ACC112 (cell line): ENCODE measurements around the gene FBXW5.

ENCODE experiments used
- H2AFZ ChIP-seq: fragments of 200-600 bp; sonication (generic); one replicate; pipeline ENCODE4 v1.6.0; 2017; ENCODE audit warnings: antibody characterized with exemption, low read length; ENCODE audit not compliant: unreplicated experiment
- H3K27ac ChIP-seq: fragments of 200-600 bp; sonication (generic); 2 replicates; pipeline ENCODE4 v1.5.1; 2014; ENCODE audit warnings: low read depth, mild to moderate bottlenecking, antibody characterized with exemption, low read length, moderate library complexity
- H3K27me3 ChIP-seq: fragments of 200-600 bp; sonication (generic); 2 replicates; pipeline ENCODE4 v1.6.1; 2014; ENCODE audit warnings: mild to moderate bottlenecking, antibody characterized with exemption, low read length, moderate library complexity, mixed read lengths; ENCODE audit not compliant: insufficient read depth
- H3K36me3 ChIP-seq: fragments of 200-600 bp; sonication (generic); 2 replicates; pipeline ENCODE4 v1.6.1; 2016; ENCODE audit warnings: mild to moderate bottlenecking, antibody characterized with exemption, low read length, moderate library complexity, mixed read lengths; ENCODE audit not compliant: insufficient read depth
- H3K4me1 ChIP-seq: fragments of 200-600 bp; sonication (generic); one replicate; pipeline ENCODE4 v1.6.1; 2016; ENCODE audit warnings: low read length, mixed read lengths; ENCODE audit not compliant: insufficient read depth, unreplicated experiment, control insufficient read depth
- H3K4me3 ChIP-seq: fragments of 200-600 bp; sonication (generic); 2 replicates; pipeline ENCODE4 v1.5.1; 2014; ENCODE audit warnings: mild to moderate bottlenecking, low read depth, low read length
- H3K79me2 ChIP-seq: fragments of 200-600 bp; sonication (generic); one replicate; pipeline ENCODE4 v1.6.0; 2016; ENCODE audit warnings: low read length; ENCODE audit not compliant: control insufficient read depth, unreplicated experiment, insufficient read depth

FBXW5 gene

GRCh38 chr9:136946228-136947027, 1.9 kb upstream of the FBXW5 start:
- H3K79me2 ChIP-seq, result peaks cover 22% of the 10 kb centered on the region
- peaks cover 13% of the 10 kb centered on the region for H3K4me1 ChIP-seq
- H3K36me3 ChIP-seq, result peaks cover 14% of the 10 kb centered on the region; the same call in 1 of the 2 replicates
- H2AFZ ChIP-seq, result no peak overlapping the region
- no peak overlapping the region for H3K4me3 ChIP-seq
- H3K27me3 ChIP-seq, result no peaks in the 10 kb centered on the region
- H3K27ac ChIP-seq, result no peak overlapping the region

- H3K36me3 ChIP-seq, result peaks cover 21% of the 10 kb centered on the region; the same call in 1 of the 2 replicates
- no peak overlapping the region for H2AFZ ChIP-seq
- peaks cover 13% of the 10 kb centered on the region for H3K4me1 ChIP-seq
- H3K27ac ChIP-seq, result no peak overlapping the region
- no peaks in the 10 kb centered on the region for H3K27me3 ChIP-seq
- no peak overlapping the region for H3K4me3 ChIP-seq
- H3K79me2 ChIP-seq, result peaks cover 27% of the 10 kb centered on the region
Measured at GRCh38 chr9:136945333-136946227, 1.0 kb upstream of the FBXW5 start.

GRCh38 chr9:136944212-136944518, 373 bp downstream of the FBXW5 start:
- H2AFZ ChIP-seq, result peak overlapping the region; percentile 50
- peak overlapping the region; percentile 78 for H3K27ac ChIP-seq
- H3K36me3 ChIP-seq, result peaks cover 33% of the 10 kb centered on the region; the same call in 1 of the 2 replicates
- H3K4me3 ChIP-seq, result peak overlapping the region; percentile 99
- no peaks in the 10 kb centered on the region for H3K27me3 ChIP-seq
- H3K79me2 ChIP-seq, result peaks cover 33% of the 10 kb centered on the region
- peaks cover 13% of the 10 kb centered on the region for H3K4me1 ChIP-seq

GRCh38 chr9:136943291-136944211, 987 bp downstream of the FBXW5 start:
- Histone ChIP-seq H3K27ac (peak overlapping the region; percentile 78), H2AFZ (peak overlapping the region; percentile 50), H3K79me2 (peaks cover 33% of the 10 kb centered on the region), H3K27me3 (no peaks in the 10 kb centered on the region), H3K4me1 (peaks cover 13% of the 10 kb centered on the region), H3K4me3 (peak overlapping the region; percentile 99), H3K36me3 (peaks cover 37% of the 10 kb centered on the region; the same call in 1 of the 2 replicates)

- Histone ChIP-seq H3K4me1 (peaks cover 9% of the 10 kb centered on the region), H3K27ac (no peak overlapping the region), H3K4me3 (peak overlapping the region; percentile 99), H3K36me3 (peaks cover 37% of the 10 kb centered on the region; the same call in 1 of the 2 replicates), H2AFZ (no peak overlapping the region), H3K27me3 (no peaks in the 10 kb centered on the region), H3K79me2 (peaks cover 33% of the 10 kb centered on the region)
Measured at GRCh38 chr9:136942881-136943230, 1.7 kb downstream of the FBXW5 start.

- Histone ChIP-seq H3K36me3 (peaks cover 37% of the 10 kb centered on the region; the same call in 1 of the 2 replicates), H3K79me2 (peaks cover 33% of the 10 kb centered on the region), H3K4me3 (peak overlapping the region; percentile 99), H3K27ac (no peak overlapping the region), H3K4me1 (peaks cover 7% of the 10 kb centered on the region), H3K27me3 (no peaks in the 10 kb centered on the region), H2AFZ (no peak overlapping the region)
Measured at GRCh38 chr9:136942112-136942880, 2.2 kb downstream of the FBXW5 start.

GRCh38 chr9:136941231-136942111, 3.1 kb downstream of the FBXW5 start:
- peaks cover 37% of the 10 kb centered on the region; the same call in 1 of the 2 replicates for H3K36me3 ChIP-seq
- no peak overlapping the region for H2AFZ ChIP-seq
- H3K27me3 ChIP-seq, result no peaks in the 10 kb centered on the region
- no peak overlapping the region; the same call in 1 of the 2 replicates for H3K4me3 ChIP-seq
- no peak overlapping the region for H3K27ac ChIP-seq
- peaks cover 33% of the 10 kb centered on the region for H3K79me2 ChIP-seq
- peaks cover 7% of the 10 kb centered on the region for H3K4me1 ChIP-seq

GRCh38 chr9:136940526-136941230, 3.9 kb downstream of the FBXW5 start:
- Histone ChIP-seq H3K36me3 (peaks cover 37% of the 10 kb centered on the region; the same call in 1 of the 2 replicates), H3K4me1 (peaks cover 7% of the 10 kb centered on the region), H3K79me2 (peaks cover 33% of the 10 kb centered on the region), H3K27ac (no peak overlapping the region), H3K4me3 (no peak overlapping the region), H3K27me3 (no peaks in the 10 kb centered on the region), H2AFZ (no peak overlapping the region)
